ENCODE measurements around the gene RAPGEF4. TPM values are rescaled to one million over a fixed set of nuclear protein-coding genes. Genes with fewer than 3 reads are reported as not detected.

The RAPGEF4 gene
- total and polyA plus RNA-seq, 2 of the 8 experiments (the other 6 are each of a cell fraction or from before 2014, with no cell fraction given), result 1.2 to 2.6 TPM

GRCh38 chr2:173049831-173050230 is 314.2 kb downstream of the RAPGEF4 start:
- Histone ChIP-seq H3K4me1 (replicated peaks in 1 of 4; ENCODE audit: control insufficient read depth in 3 of 4, insufficient read depth in 4 of 4, low read length in 3 of 4) (no peaks in the 10 kb centered on the region), H3K14ac (ENCODE audit: insufficient read length) (no peak overlapping the region), H3K36me3 (ENCODE audit: control insufficient read depth in 2 of 4, insufficient read depth in 4 of 4, low read length in 3 of 4) (no peaks in the 10 kb centered on the region), H3K4me2 (ENCODE audit: insufficient read depth in 1 of 2, low read depth in 2 of 2, low read length in 2 of 2) (no peak overlapping the region), H3K23ac (ENCODE audit: insufficient read length) (no peak overlapping the region), H2BK20ac (ENCODE audit: low read length) (no peak overlapping the region), H3K23me2 (ENCODE audit: low read depth, low read length) (no peaks in the 10 kb centered on the region), H3K27me3 (replicated peaks in 1 of 4; ENCODE audit: control insufficient read depth in 3 of 4, extremely low read depth in 1 of 4, insufficient read depth in 3 of 4, low read length in 3 of 4) (no peaks in the 10 kb centered on the region), H4K8ac (ENCODE audit: extremely low read depth, insufficient read depth, low read length) (no peak overlapping the region), H3K4ac (replicated peaks; ENCODE audit: insufficient read length, low read depth, low read length) (no peak overlapping the region), H3K27ac (ENCODE audit: low read depth, low read length) (no peak overlapping the region), H2AK5ac (ENCODE audit: low read depth, low read length) (no peak overlapping the region), H2BK120ac (replicated peaks; ENCODE audit: low read depth, low read length) (no peak overlapping the region), H2BK15ac (ENCODE audit: low read length) (no peak overlapping the region), H3K9ac (replicated peaks in 1 of 4; ENCODE audit: extremely low read depth in 1 of 4, low read depth in 3 of 4, low read length in 3 of 4) (no peak overlapping the region), H2AFZ (ENCODE audit: low read length) (no peak overlapping the region), H3K79me1 (ENCODE audit: low read depth, low read length) (no peaks in the 10 kb centered on the region), H3K79me2 (ENCODE audit: control insufficient read depth in 1 of 2, insufficient read depth in 2 of 2, low read length in 2 of 2) (no peaks in the 10 kb centered on the region), H2BK5ac (ENCODE audit: low read depth, low read length) (no peak overlapping the region), H3K18ac (ENCODE audit: extremely low read depth, low read length) (no peak overlapping the region), H3K4me3 (ENCODE audit: extremely low read depth in 1 of 4, insufficient read depth in 2 of 4, low read depth in 3 of 4, low read length in 4 of 4) (no peak overlapping the region), H4K20me1 (replicated peaks in 1 of 2; ENCODE audit: control insufficient read depth in 1 of 2, insufficient read depth in 2 of 2, low read length in 2 of 2) (no peaks in the 10 kb centered on the region), H2BK12ac (ENCODE audit: low read depth, low read length) (no peak overlapping the region), H4K5ac (ENCODE audit: insufficient read length, low read depth, low read length) (no peak overlapping the region), H4K91ac (replicated peaks; ENCODE audit: insufficient read length, low read length) (no peak overlapping the region), H3K56ac (replicated peaks; ENCODE audit: insufficient read length, low read depth, low read length) (no peak overlapping the region), H3K9me3 (ENCODE audit: insufficient read depth in 2 of 2, low read depth in 1 of 2, low read length in 1 of 2) (no peaks in the 10 kb centered on the region)
- ChIA-PET CTCF (ENCODE audit: partially characterized antibody) (no interaction called here), POLR2A (ENCODE audit: partially characterized antibody) (no interaction called here)
- 93% methylated on average over 3 of the region's 3 CpGs; no CpG with 5 or more reads in 1 of the 2 experiments for WGBS, 2 experiments (ENCODE audit: extremely low coverage in 1 of 2, insufficient coverage in 1 of 2, insufficient read length in 1 of 2, insufficient replicate concordance in 2 of 2, low coverage in 1 of 2, low lambda C conversion rate in 2 of 2, missing lambda C conversion rate in 1 of 2)
- DNase-seq (ENCODE audit: low read depth in 1 of 2, low spot score in 2 of 2), result no peak
- FAIRE-seq, result no peak
- TF ChIP-seq TCF12 (IDR thresholded peaks at IDR 0.05; ENCODE audit: low read depth, low read length) (no peak), ATF2 (IDR thresholded peaks at IDR 0.05; ENCODE audit: low read length) (no peak), RFX5 (IDR thresholded peaks at IDR 0.05; ENCODE audit: borderline replicate concordance, low read depth, low read length) (no peak), TBP (IDR thresholded peaks at IDR 0.05; ENCODE audit: low read depth, low read length) (no peak), NANOG (IDR thresholded peaks at IDR 0.05; ENCODE audit: insufficient read depth, low read depth, low read length, poor library complexity, severe bottlenecking) (no peak), GTF2F1 (IDR thresholded peaks at IDR 0.05; ENCODE audit: borderline replicate concordance, low read depth, low read length) (no peak), RBBP5 (IDR thresholded peaks at IDR 0.05; ENCODE audit: borderline replicate concordance, low read depth, low read length) (no peak), CREB1 (IDR thresholded peaks at IDR 0.05) (no peak), YY1 (IDR thresholded peaks at IDR 0.05; ENCODE audit: low read depth, low read length) (no peak), JUN (IDR thresholded peaks at IDR 0.05; ENCODE audit: low read depth, low read length) (no peak), NRF1 (IDR thresholded peaks at IDR 0.05; ENCODE audit: low read depth, low read length) (no peak), USF2 (IDR thresholded peaks at IDR 0.05; ENCODE audit: low read length) (no peak)
- TF ChIP-seq, protein P1, sequence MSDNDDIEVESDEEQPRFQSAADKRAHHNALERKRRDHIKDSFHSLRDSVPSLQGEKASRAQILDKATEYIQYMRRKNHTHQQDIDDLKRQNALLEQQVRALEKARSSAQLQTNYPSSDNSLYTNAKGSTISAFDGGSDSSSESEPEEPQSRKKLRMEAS (IDR thresholded peaks at IDR 0.05), result no peak

All from H1 (cell line).